ENCODE data around the gene ARV1.
"Not testable (repeated sequence)": the region's sequence is repeated elsewhere in the genome, so short reads cannot be mapped to it uniquely, and the experiment has no call there.

DNA sequence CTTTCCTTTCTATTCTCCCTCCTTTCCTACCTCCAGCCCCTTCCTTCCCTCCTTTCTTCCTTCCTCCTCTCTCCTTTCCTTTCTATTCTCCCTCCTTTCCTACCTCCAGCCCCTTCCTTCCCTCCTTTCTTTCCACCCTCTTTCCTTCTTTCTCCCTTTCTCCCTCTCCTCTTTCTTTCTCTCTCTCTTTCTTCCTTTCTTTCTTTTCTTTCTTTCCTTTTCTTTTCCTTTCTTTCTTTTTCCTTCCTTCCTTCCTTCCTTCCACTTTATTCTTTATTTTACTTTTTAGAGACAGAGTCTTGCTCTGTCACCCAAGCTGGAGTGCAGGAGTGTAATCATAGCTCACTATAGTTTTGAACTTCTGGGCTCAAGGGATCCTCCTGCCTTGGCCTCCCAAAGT is 68.6 kb downstream of the ARV1 start:
- TF ChIP-seq, protein P1, sequence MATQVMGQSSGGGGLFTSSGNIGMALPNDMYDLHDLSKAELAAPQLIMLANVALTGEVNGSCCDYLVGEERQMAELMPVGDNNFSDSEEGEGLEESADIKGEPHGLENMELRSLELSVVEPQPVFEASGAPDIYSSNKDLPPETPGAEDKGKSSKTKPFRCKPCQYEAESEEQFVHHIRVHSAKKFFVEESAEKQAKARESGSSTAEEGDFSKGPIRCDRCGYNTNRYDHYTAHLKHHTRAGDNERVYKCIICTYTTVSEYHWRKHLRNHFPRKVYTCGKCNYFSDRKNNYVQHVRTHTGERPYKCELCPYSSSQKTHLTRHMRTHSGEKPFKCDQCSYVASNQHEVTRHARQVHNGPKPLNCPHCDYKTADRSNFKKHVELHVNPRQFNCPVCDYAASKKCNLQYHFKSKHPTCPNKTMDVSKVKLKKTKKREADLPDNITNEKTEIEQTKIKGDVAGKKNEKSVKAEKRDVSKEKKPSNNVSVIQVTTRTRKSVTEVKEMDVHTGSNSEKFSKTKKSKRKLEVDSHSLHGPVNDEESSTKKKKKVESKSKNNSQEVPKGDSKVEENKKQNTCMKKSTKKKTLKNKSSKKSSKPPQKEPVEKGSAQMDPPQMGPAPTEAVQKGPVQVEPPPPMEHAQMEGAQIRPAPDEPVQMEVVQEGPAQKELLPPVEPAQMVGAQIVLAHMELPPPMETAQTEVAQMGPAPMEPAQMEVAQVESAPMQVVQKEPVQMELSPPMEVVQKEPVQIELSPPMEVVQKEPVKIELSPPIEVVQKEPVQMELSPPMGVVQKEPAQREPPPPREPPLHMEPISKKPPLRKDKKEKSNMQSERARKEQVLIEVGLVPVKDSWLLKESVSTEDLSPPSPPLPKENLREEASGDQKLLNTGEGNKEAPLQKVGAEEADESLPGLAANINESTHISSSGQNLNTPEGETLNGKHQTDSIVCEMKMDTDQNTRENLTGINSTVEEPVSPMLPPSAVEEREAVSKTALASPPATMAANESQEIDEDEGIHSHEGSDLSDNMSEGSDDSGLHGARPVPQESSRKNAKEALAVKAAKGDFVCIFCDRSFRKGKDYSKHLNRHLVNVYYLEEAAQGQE (IDR thresholded peaks at IDR 0.05) = not testable (repeated sequence)
- TF ChIP-seq, protein P2, sequence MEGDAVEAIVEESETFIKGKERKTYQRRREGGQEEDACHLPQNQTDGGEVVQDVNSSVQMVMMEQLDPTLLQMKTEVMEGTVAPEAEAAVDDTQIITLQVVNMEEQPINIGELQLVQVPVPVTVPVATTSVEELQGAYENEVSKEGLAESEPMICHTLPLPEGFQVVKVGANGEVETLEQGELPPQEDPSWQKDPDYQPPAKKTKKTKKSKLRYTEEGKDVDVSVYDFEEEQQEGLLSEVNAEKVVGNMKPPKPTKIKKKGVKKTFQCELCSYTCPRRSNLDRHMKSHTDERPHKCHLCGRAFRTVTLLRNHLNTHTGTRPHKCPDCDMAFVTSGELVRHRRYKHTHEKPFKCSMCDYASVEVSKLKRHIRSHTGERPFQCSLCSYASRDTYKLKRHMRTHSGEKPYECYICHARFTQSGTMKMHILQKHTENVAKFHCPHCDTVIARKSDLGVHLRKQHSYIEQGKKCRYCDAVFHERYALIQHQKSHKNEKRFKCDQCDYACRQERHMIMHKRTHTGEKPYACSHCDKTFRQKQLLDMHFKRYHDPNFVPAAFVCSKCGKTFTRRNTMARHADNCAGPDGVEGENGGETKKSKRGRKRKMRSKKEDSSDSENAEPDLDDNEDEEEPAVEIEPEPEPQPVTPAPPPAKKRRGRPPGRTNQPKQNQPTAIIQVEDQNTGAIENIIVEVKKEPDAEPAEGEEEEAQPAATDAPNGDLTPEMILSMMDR (IDR thresholded peaks at IDR 0.05) = not testable (repeated sequence)
- TF ChIP-seq, protein P3, sequence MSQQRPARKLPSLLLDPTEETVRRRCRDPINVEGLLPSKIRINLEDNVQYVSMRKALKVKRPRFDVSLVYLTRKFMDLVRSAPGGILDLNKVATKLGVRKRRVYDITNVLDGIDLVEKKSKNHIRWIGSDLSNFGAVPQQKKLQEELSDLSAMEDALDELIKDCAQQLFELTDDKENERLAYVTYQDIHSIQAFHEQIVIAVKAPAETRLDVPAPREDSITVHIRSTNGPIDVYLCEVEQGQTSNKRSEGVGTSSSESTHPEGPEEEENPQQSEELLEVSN (IDR thresholded peaks at IDR 0.05; ENCODE audit: borderline replicate concordance, low read depth) = not testable (repeated sequence)
- TF ChIP-seq CBX8 (IDR thresholded peaks at IDR 0.05); ESRRA (IDR thresholded peaks at IDR 0.05; ENCODE audit: borderline replicate concordance, low read length); EP300 (IDR thresholded peaks at IDR 0.05); ZNF302 (CRISPR knock-in tag; IDR thresholded peaks at IDR 0.05); GATA3 (IDR thresholded peaks at IDR 0.05; ENCODE audit: borderline replicate concordance); JUN (IDR thresholded peaks at IDR 0.05); POLR2A (IDR thresholded peaks at IDR 0.05; ENCODE audit: low read length); RAD21 (conservative IDR thresholded peaks at IDR 0.05 in 1 of 2, IDR thresholded peaks at IDR 0.05 in 1 of 2); PHF8 (IDR thresholded peaks at IDR 0.05; ENCODE audit: borderline replicate concordance, low read depth): not testable (repeated sequence)

Measured in A549 (cell line).